H1 (cell line): ENCODE measurements around the gene SP7. TPM values are rescaled to one million over a fixed set of nuclear protein-coding genes. Genes with fewer than 3 reads are reported as not detected.

Experiments used
- CTCF ChIA-PET: fragments of 300-600 bp; sonication (Branson Sonifier 250); formaldehyde crosslinking; loops from one replicate; lab custom pipeline; 2021; ENCODE audit not compliant: partially characterized antibody; lab: Charles Lee
- POLR2A ChIA-PET: fragments of 300-600 bp; sonication (Branson Sonifier 250); formaldehyde crosslinking; loops from one replicate; lab custom pipeline; 2021; ENCODE audit warnings: inconsistent platforms; ENCODE audit not compliant: partially characterized antibody; lab: Charles Lee
- DNase-seq, 2 experiments: peaks; one replicate each; pipeline versions ENCODE4 v3.0.0 to v3.0.0-alpha.2; 2010 to 2022; ENCODE audit warnings: low spot score in 2 of 2, low read depth in 1 of 2, mixed read lengths in 1 of 2
- FAIRE-seq: peaks from 2 replicates; lab custom pipeline; 2011; peaks lifted over from hg19 to GRCh38; lab: Jason Lieb, UNC
- H2AFZ ChIP-seq: 2 replicates; pipeline ENCODE4 v1.8.1; 2012; ENCODE audit warnings: low read length, inconsistent platforms
- H2AK5ac ChIP-seq: 2 replicates; pipeline ENCODE4 v1.6.1; 2013; ENCODE audit warnings: low read depth, low read length
- H2BK120ac ChIP-seq: replicated peaks from 2 replicates; pipeline ENCODE3; 2013; ENCODE audit warnings: low read depth, low read length, inconsistent platforms
- H2BK12ac ChIP-seq: 2 replicates; pipeline ENCODE4 v1.6.1; 2013; ENCODE audit warnings: low read depth, low read length
- H2BK15ac ChIP-seq: 2 replicates; pipeline ENCODE4 v1.6.1; 2013; ENCODE audit warnings: low read length
- H2BK20ac ChIP-seq: 2 replicates; pipeline ENCODE4 v1.6.1; 2013; ENCODE audit warnings: low read length
- H2BK5ac ChIP-seq: 2 replicates; pipeline ENCODE4 v1.6.1; 2013; ENCODE audit warnings: low read depth, low read length
- H3K14ac ChIP-seq: 2 replicates; pipeline ENCODE4 v1.6.1; 2013; ENCODE audit warnings: inconsistent platforms; ENCODE audit not compliant: insufficient read length
- H3K18ac ChIP-seq: 2 replicates; pipeline ENCODE4 v1.6.1; 2013; ENCODE audit warnings: low read length; ENCODE audit errors: extremely low read depth
- H3K23ac ChIP-seq: 2 replicates; pipeline ENCODE4 v1.6.1; 2013; ENCODE audit warnings: inconsistent platforms; ENCODE audit not compliant: insufficient read length
- H3K23me2 ChIP-seq: 2 replicates; pipeline ENCODE4 v1.6.1; 2013; ENCODE audit warnings: low read depth, low read length
- H3K27ac ChIP-seq: 2 replicates; pipeline ENCODE4 v1.6.1; 2011; ENCODE audit warnings: low read depth, low read length, inconsistent platforms
- H3K27me3 ChIP-seq, 4 experiments: replicated peaks in 1 of 4; 1 replicate in 1 of 4; 2 replicates in 3 of 4; pipeline versions ENCODE4 v1.6.1 to v1.8.1; 2011 to 2013; ENCODE audit warnings: low read length in 3 of 4, mild to moderate bottlenecking in 3 of 4, inconsistent platforms in 2 of 4, mixed read lengths in 2 of 4, moderate library complexity in 1 of 4; ENCODE audit not compliant: control insufficient read depth in 3 of 4, insufficient read depth in 3 of 4; ENCODE audit errors: extremely low read depth in 1 of 4
- H3K36me3 ChIP-seq, 4 experiments: 2 replicates each; pipeline versions ENCODE4 v1.6.1 to v1.8.1; 2011 to 2013; ENCODE audit warnings: mild to moderate bottlenecking in 4 of 4, low read length in 3 of 4, moderate library complexity in 2 of 4, control low read depth in 1 of 4, inconsistent platforms in 1 of 4; ENCODE audit not compliant: insufficient read depth in 4 of 4, control insufficient read depth in 2 of 4
- H3K4ac ChIP-seq: replicated peaks from 2 replicates; pipeline ENCODE3; 2013; ENCODE audit warnings: low read length, low read depth, mixed read lengths, inconsistent platforms; ENCODE audit not compliant: insufficient read length
- H3K4me1 ChIP-seq, 4 experiments: replicated peaks in 1 of 4; 1 replicate in 1 of 4; 2 replicates in 3 of 4; pipeline versions ENCODE4 v1.6.1 to v1.8.1; 2011 to 2013; ENCODE audit warnings: low read length in 3 of 4, inconsistent platforms in 2 of 4, mixed read lengths in 1 of 4; ENCODE audit not compliant: insufficient read depth in 4 of 4, control insufficient read depth in 3 of 4
- H3K4me2 ChIP-seq, 2 experiments: 2 replicates each; pipeline versions ENCODE4 v1.6.1 to v1.8.1; 2011 to 2013; ENCODE audit warnings: low read depth in 2 of 2, low read length in 2 of 2, control low read depth in 1 of 2, inconsistent platforms in 1 of 2, mild to moderate bottlenecking in 1 of 2; ENCODE audit not compliant: insufficient read depth in 1 of 2
- H3K4me3 ChIP-seq, 4 experiments: fragments of 200-600, 300-600 bp in 1 of 4; sonication (generic), shearing (Covaris generic), sonication (Bioruptor Twin) in 1 of 4; 2 replicates each; pipeline versions ENCODE4 v1.5.1 to v1.8.1; 2011 to 2016; ENCODE audit warnings: low read length in 4 of 4, low read depth in 3 of 4, control low read depth in 2 of 4, inconsistent platforms in 2 of 4, mild to moderate bottlenecking in 2 of 4, mixed read lengths in 1 of 4, moderate library complexity in 1 of 4; ENCODE audit not compliant: insufficient read depth in 2 of 4; ENCODE audit errors: extremely low read depth in 1 of 4
- H3K56ac ChIP-seq: replicated peaks from 2 replicates; pipeline ENCODE3; 2013; ENCODE audit warnings: low read depth, mild to moderate bottlenecking, mixed read lengths, low read length, inconsistent platforms; ENCODE audit not compliant: insufficient read length
- H3K79me1 ChIP-seq: 2 replicates; pipeline ENCODE4 v1.6.1; 2013; ENCODE audit warnings: low read depth, low read length, control low read depth
- H3K79me2 ChIP-seq, 2 experiments: 2 replicates each; pipeline versions ENCODE4 v1.6.1 to v1.8.1; 2012 to 2013; ENCODE audit warnings: low read length in 2 of 2, mild to moderate bottlenecking in 2 of 2, inconsistent platforms in 1 of 2; ENCODE audit not compliant: insufficient read depth in 2 of 2, control insufficient read depth in 1 of 2
- H3K9ac ChIP-seq, 4 experiments: replicated peaks in 1 of 4; 1 replicate in 1 of 4; 2 replicates in 3 of 4; pipeline versions ENCODE4 v1.6.1 to v1.8.1; 2011 to 2013; ENCODE audit warnings: low read depth in 3 of 4, low read length in 3 of 4, control low read depth in 2 of 4, mild to moderate bottlenecking in 2 of 4, moderate library complexity in 2 of 4, inconsistent platforms in 1 of 4; ENCODE audit errors: extremely low read depth in 1 of 4
- H3K9me3 ChIP-seq, 2 experiments: 2 replicates each; pipeline versions ENCODE4 v1.6.1 to v1.8.1; 2012 to 2013; ENCODE audit warnings: mild to moderate bottlenecking in 2 of 2, moderate library complexity in 2 of 2, control low read depth in 1 of 2, inconsistent platforms in 1 of 2, low read depth in 1 of 2, low read length in 1 of 2, mixed read lengths in 1 of 2; ENCODE audit not compliant: insufficient read depth in 2 of 2
- H4K20me1 ChIP-seq, 2 experiments: replicated peaks in 1 of 2; 2 replicates each; pipeline versions ENCODE3 to v1.8.1; 2011 to 2013; ENCODE audit warnings: inconsistent platforms in 2 of 2, low read length in 2 of 2, mild to moderate bottlenecking in 1 of 2; ENCODE audit not compliant: insufficient read depth in 2 of 2, control insufficient read depth in 1 of 2
- H4K5ac ChIP-seq: 2 replicates; pipeline ENCODE4 v1.6.1; 2013; ENCODE audit warnings: low read length, low read depth, mixed read lengths, inconsistent platforms; ENCODE audit not compliant: insufficient read length
- H4K8ac ChIP-seq: 2 replicates; pipeline ENCODE4 v1.8.0; 2013; ENCODE audit warnings: mild to moderate bottlenecking, moderate library complexity, low read length, inconsistent platforms; ENCODE audit not compliant: insufficient read depth; ENCODE audit errors: extremely low read depth
- H4K91ac ChIP-seq: replicated peaks from 2 replicates; pipeline ENCODE3; 2013; ENCODE audit warnings: low read length, mixed read lengths, inconsistent platforms; ENCODE audit not compliant: insufficient read length
- ASH2L ChIP-seq: fragments of 200-600, 300-600 bp; sonication (generic); IDR thresholded peaks from one replicate; pipeline ENCODE4 v1.7.1; 2017; ENCODE audit warnings: low read length
- BCL11A ChIP-seq, 2 experiments: IDR thresholded peaks; one replicate each; pipeline ENCODE4 v1.6.1; 2011; ENCODE audit warnings: low read depth in 2 of 2, low read length in 2 of 2, mild to moderate bottlenecking in 2 of 2
- BRCA1 ChIP-seq: IDR thresholded peaks from 2 replicates; pipeline ENCODE4 v1.6.1; 2012; ENCODE audit warnings: low read depth, low read length, improper control_type of control experiment
- CBX8 ChIP-seq: fragments of 300-800, 300-1000 bp; sonication (generic); IDR thresholded peaks from 2 replicates; pipeline ENCODE4 v1.7.1; 2016; ENCODE audit warnings: low read depth, low read length, borderline replicate concordance
- MAFK ChIP-seq: IDR thresholded peaks from 2 replicates; pipeline ENCODE4 v1.6.1; 2012; ENCODE audit warnings: low read depth, mild to moderate bottlenecking, improper control_type of control experiment, low read length
- RBBP5 ChIP-seq: IDR thresholded peaks from 2 replicates; pipeline ENCODE4 v1.7.1; 2012; ENCODE audit warnings: low read depth, mild to moderate bottlenecking, inconsistent platforms, low read length, moderate library complexity, borderline replicate concordance
- SIN3A ChIP-seq, 2 experiments: IDR thresholded peaks in 1 of 2; conservative IDR thresholded peaks in 1 of 2; 2 replicates each; pipeline ENCODE4 v1.6.1; 2011 to 2012; ENCODE audit warnings: low read length in 2 of 2, improper control_type of control experiment in 1 of 2, low read depth in 1 of 2, mild to moderate bottlenecking in 1 of 2
- SP1 ChIP-seq: IDR thresholded peaks from 2 replicates; pipeline ENCODE4 v1.6.1; 2011; ENCODE audit warnings: low read depth, low read length
- TAF7 ChIP-seq: optimal IDR thresholded peaks from 2 replicates; pipeline ENCODE3; 2011; ENCODE audit warnings: low read depth, mild to moderate bottlenecking, inconsistent platforms, low read length, moderate library complexity, borderline replicate concordance
- TCF12 ChIP-seq: IDR thresholded peaks from 2 replicates; pipeline ENCODE4 v1.6.1; 2011; ENCODE audit warnings: low read depth, mild to moderate bottlenecking, low read length
- TEAD4 ChIP-seq: IDR thresholded peaks from 2 replicates; pipeline ENCODE4 v1.6.1; 2012; ENCODE audit warnings: low read depth, low read length, inconsistent platforms, mixed read lengths
- WGBS, 2 experiments: shearing (Covaris generic) in 1 of 2; methylation state at CpG; one replicate each; pipeline versions ENCODE4 v1.1.6 to v1.1.7; 2013 to 2015; ENCODE audit warnings: low lambda C conversion rate in 2 of 2, mixed read lengths in 2 of 2, inconsistent platforms in 1 of 2, low coverage in 1 of 2, missing lambda C conversion rate in 1 of 2; ENCODE audit not compliant: insufficient replicate concordance in 2 of 2, insufficient coverage in 1 of 2, insufficient read length in 1 of 2; ENCODE audit errors: extremely low coverage in 1 of 2, missing lambda C conversion rate in 1 of 2; 5-methylcytosine and 5-hydroxymethylcytosine counted together
- polyA plus RNA-seq, 7 experiments: library from polyadenylated mRNA; depleted of rRNA in 3 of 7; stranded (reverse) in 5 of 7; unstranded in 2 of 7; fragments of >200 nt in 5 of 7; fragments of 200-250 nt in 2 of 7; gene quantifications; 1 replicate in 5 of 7; 2 replicates in 1 of 7; 4 replicates in 1 of 7; pipeline versions ENCODE4 v1.2.1 to v1.2.3, GENCODE V29; 2011 to 2013; ENCODE audit warnings: missing spikeins in 2 of 7, mixed read lengths in 2 of 7
- total RNA-seq: library from RNA; stranded (reverse); fragmentation: NEBNext Ultra II Directional; extraction: Animal tissue kit (Norgen Biotek cat#: 25700); gene quantifications from 2 replicates; pipeline ENCODE4 v1.2.1, GENCODE V29; 2021

The SP7 gene
- total and polyA plus RNA-seq, 2 of the 8 experiments (the other 6 are each of a cell fraction or from before 2014, with no cell fraction given) = 0.12 to 0.13 TPM

GRCh38 chr12:53378724-53379388 is 42.7 kb upstream of the SP7 start:
- peak overlapping the region; percentile 84 to 92 for H3K4me2 ChIP-seq
- POLR2A ChIA-PET = interaction anchor here (0.6 to 2.4 kb wide), 24 partner anchors 10 to 881 kb away, joined by 3 to 19 read pairs (median 4); partner anchors contain the start of genes AAAS, ESPL1, PRR13 and TARBP2
- H3K36me3 ChIP-seq = peaks cover 17 to 24% (median 18%) of the 10 kb centered on the region in 4 experiments
- H2BK5ac ChIP-seq = peak overlapping the region; percentile 96
- DNase-seq (no peak), FAIRE-seq (no peak)
- peak overlapping the region; percentile 93 for H4K5ac ChIP-seq
- H2AK5ac ChIP-seq = peak overlapping the region; percentile 85
- H3K27me3 ChIP-seq = no peaks in the 10 kb centered on the region
- H2BK12ac ChIP-seq = peak overlapping the region; percentile 94
- WGBS, 2 experiments = 22% methylated on average over 23 of the region's 23 CpGs; no CpG with 5 or more reads in 1 of the 2 experiments
- peak overlapping the region; percentile 92 for H4K91ac ChIP-seq
- H2BK20ac ChIP-seq = no peak overlapping the region
- peak overlapping the region; percentile 45 to 99 (median 87) for H3K9ac ChIP-seq
- H3K4ac ChIP-seq = peak overlapping the region; percentile 86
- H4K20me1 ChIP-seq = peaks cover 2 to 13% of the 10 kb centered on the region in 2 experiments
- no peak overlapping the region for H3K23ac ChIP-seq
- H3K4me3 ChIP-seq = peak overlapping the region; percentile 50 to 62 (median 56)
- no peak overlapping the region for H2BK15ac ChIP-seq
- H3K9me3 ChIP-seq = no peaks in the 10 kb centered on the region
- peak overlapping the region; percentile 56 for H3K56ac ChIP-seq
- peak overlapping the region; percentile 76 for H2BK120ac ChIP-seq
- peaks cover 7% of the 10 kb centered on the region; the same call in 1 of the 2 replicates for H3K23me2 ChIP-seq
- H3K14ac ChIP-seq = peak overlapping the region; percentile 11
- H2AFZ ChIP-seq = peak overlapping the region; percentile 74
- peaks cover 12% of the 10 kb centered on the region for H3K79me1 ChIP-seq
- CTCF ChIA-PET = interaction anchor here (0.8 to 2.5 kb wide), 10 partner anchors 12 to 127 kb away, joined by 3 to 17 read pairs (median 3); a partner anchor contains a TSS
- H3K4me1 ChIP-seq = peaks cover 6 to 26% (median 14%) of the 10 kb centered on the region in 4 experiments
- H3K18ac ChIP-seq = peak overlapping the region; percentile 97
- peaks cover 3 to 28% of the 10 kb centered on the region in 2 experiments; a peak in 3 of 4 replicates for H3K79me2 ChIP-seq
- H4K8ac ChIP-seq = peak overlapping the region; percentile 99; the same call in 1 of the 2 replicates
- H3K27ac ChIP-seq = peak overlapping the region; percentile 96
- peak; percentile 44 for TF ChIP-seq ASH2L
- no peak for TF ChIP-seq BRCA1
- 0 out of 2 replicates have a peak, but pooled peaks have one; percentile 14 for TF ChIP-seq TEAD4
- TF ChIP-seq CBX8 = no peak
- 0 out of 4 replicates have a peak, but pooled peaks of 1 of the 2 experiments have one; percentile 7 for TF ChIP-seq SIN3A (conservative IDR thresholded peaks at IDR 0.05 in 1 of 2, IDR thresholded peaks at IDR 0.05 in 1 of 2; ENCODE audit: low read depth in 1 of 2, low read length in 2 of 2)
- TF ChIP-seq BCL11A (IDR thresholded peaks at IDR 0.05; ENCODE audit: low read depth in 2 of 2, low read length in 2 of 2) = no peak
- TF ChIP-seq MAFK = no peak
- TF ChIP-seq SP1 = 0 out of 2 replicates have a peak, but pooled peaks have one; percentile 27
- no peak for TF ChIP-seq RBBP5
- no peak for TF ChIP-seq TCF12
- TF ChIP-seq TAF7 = no peak
